Ectodermal cell (in vitro differentiated cells): ENCODE results near the gene PDE1A.

Experiments used
- H3K27ac ChIP-seq: 2 replicates; pipeline ENCODE4 v1.7.0; 2013; ENCODE audit warnings: mild to moderate bottlenecking, low read depth, low read length; ENCODE audit not compliant: insufficient read depth, poor library complexity, severe bottlenecking
- H3K27me3 ChIP-seq: 2 replicates; pipeline ENCODE4 v1.7.0; 2013; ENCODE audit warnings: mild to moderate bottlenecking, low read length; ENCODE audit not compliant: insufficient read depth, control insufficient read depth, poor library complexity, severe bottlenecking
- H3K36me3 ChIP-seq: one replicate; pipeline ENCODE4 v1.7.0; 2013; ENCODE audit warnings: low read length; ENCODE audit not compliant: control insufficient read depth, insufficient read depth
- H3K4me1 ChIP-seq: one replicate; pipeline ENCODE4 v1.7.0; 2013; ENCODE audit warnings: low read length; ENCODE audit not compliant: control insufficient read depth, insufficient read depth
- H3K4me3 ChIP-seq: 2 replicates; pipeline ENCODE4 v1.7.0; 2013; ENCODE audit warnings: low read depth, low read length, control low read depth; ENCODE audit not compliant: insufficient read depth
- H3K9me3 ChIP-seq: 2 replicates; pipeline ENCODE4 v1.7.0; 2013; ENCODE audit warnings: mild to moderate bottlenecking, low read length, moderate library complexity; ENCODE audit not compliant: control insufficient read depth
- WGBS, 2 experiments: methylation state at CpG; one replicate each; pipeline ENCODE4 v1.1.7; 2013; ENCODE audit warnings: missing lambda C conversion rate in 2 of 2; 5-methylcytosine and 5-hydroxymethylcytosine counted together

The PDE1A gene

DNA sequence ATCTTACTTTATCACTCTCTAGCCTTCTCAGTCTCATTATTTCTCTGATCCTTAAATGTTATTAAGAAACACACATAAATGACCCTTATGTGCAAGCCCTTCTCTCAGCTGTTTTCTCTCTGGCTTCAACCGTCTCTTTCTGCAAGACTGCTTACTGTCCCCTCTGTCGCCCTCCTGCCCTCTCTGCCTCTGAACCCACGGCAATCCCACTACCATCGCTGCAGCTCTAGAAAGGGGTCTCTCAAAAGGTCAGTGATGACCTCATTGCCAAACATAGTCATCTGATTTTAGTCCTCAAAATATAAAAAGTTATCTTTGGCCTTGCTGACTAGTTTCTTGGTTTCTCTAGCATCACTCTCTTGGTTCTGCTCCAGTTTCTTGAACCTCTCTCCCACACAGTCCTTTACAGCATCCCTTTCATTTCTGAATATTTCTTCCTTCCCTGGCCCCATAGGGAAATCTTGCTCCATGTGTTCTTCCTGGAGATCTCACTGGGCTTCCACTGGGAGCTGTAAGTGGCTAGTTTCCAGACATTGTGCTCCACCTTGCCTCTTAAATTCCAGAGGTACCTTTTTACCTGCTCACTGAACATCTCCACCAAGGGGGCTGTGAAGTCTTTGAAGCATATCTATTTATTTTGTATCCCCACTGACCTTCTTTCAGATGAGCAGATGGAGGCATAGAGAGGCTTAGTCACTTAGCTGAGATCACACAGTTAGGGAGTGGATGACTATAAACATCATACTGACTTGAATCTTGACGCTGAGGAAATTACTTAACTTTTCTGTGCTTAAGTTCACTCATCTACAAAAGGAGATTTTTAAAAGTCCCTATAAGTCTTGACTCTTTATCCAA lies 96.2 kb downstream of the PDE1A start:
- Histone ChIP-seq H3K4me1 (no peaks in the 10 kb centered on the region), H3K9me3 (no peaks in the 10 kb centered on the region), H3K36me3 (no peaks in the 10 kb centered on the region), H3K27me3 (no peaks in the 10 kb centered on the region), H3K4me3 (no peak overlapping the region), H3K27ac (no peak overlapping the region)
- WGBS, 2 experiments, result 91 to 92% methylated on average over 5 of the region's 5 CpGs

DNA sequence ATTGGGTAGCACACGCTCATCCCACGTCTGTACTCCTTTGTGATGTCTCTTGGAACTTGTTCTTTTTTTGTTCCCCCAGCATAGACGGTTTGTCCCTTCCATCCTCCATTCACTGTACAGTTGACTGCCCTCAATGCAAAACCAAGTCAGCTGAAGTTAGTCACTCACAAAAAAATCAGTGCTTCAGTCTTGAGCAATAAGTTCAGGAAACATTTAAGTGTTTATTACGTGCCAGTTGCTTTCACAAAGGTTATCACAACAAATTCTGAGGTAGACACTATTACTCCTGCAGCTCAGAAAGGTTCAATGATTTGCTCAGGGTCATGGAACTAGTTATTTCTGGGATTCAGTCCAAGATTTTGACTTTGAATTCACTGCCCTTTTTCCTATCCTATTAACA lies 102.2 kb downstream of the PDE1A start:
- Histone ChIP-seq H3K4me1 (no peaks in the 10 kb centered on the region), H3K9me3 (no peaks in the 10 kb centered on the region), H3K27ac (no peak overlapping the region), H3K27me3 (no peaks in the 10 kb centered on the region), H3K4me3 (no peak overlapping the region), H3K36me3 (no peaks in the 10 kb centered on the region)
- 89 to 94% methylated on average over 4 of the region's 4 CpGs for WGBS, 2 experiments

DNA sequence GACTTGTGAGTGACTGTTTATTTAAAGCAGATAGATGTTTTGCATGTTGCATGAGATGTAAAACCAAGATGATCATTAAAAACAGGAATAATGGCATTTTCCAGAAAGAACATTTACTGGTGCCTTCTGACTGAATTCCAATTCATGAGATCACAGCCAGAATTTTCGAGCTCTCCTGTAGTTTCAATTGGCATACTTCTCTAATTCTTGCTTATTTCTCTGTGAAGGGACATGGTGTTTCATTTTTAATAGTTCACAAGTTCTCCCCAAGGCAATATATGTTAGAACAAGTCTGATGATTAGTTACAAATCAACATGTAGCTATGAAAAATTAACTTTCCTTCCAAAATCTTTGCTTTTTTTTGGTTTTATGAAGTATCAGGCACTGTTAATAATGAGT lies 105.7 kb downstream of the PDE1A start:
- Histone ChIP-seq H3K9me3 (no peaks in the 10 kb centered on the region), H3K27me3 (no peaks in the 10 kb centered on the region), H3K4me3 (no peak overlapping the region), H3K4me1 (no peaks in the 10 kb centered on the region), H3K36me3 (no peaks in the 10 kb centered on the region), H3K27ac (no peak overlapping the region)
- 86 to 100% methylated on average over 1 of the region's 1 CpG for WGBS, 2 experiments

DNA sequence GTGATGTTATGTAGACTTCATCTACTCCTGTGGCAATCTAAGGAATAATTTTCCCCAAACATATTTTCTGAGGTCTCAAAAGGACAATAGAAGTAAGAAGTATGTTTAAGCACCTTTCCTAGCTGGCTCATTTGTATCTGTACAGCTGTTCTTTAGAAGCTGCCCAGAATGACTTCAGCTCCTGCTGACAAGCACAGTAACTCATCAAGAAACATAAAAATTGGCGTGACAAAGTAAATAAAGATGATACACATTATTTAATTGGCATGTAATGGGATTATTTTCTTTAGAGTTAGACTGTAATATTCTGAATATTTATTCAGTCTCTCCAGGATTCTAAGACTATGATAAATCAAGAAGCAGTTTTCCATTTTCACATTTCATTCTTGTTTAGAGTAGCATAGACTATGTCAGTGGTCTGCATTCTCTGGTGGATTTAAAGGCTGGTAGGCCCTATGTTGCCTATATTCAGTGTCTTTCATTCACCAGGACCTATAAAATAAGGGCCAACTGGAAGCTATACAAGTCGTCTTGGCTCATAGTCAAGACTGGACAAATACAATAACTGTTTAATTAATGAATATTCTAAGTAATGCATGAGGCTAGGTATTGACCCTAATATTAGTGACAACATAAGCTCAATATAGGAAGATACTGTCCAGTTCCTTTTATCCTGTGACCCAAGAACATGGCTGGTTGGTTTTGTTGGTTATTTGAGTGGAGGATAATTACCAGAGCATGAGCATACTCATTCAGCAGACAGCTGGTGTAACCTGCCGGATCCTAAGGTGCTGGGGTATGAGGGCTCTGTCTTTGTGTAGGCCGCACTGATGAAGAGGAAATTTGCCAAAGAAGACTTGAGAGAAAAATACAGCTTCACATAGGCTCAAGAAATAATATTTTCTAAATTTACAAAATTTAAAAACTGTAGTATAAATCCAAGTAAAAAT lies 107.0 kb downstream of the PDE1A start:
- Histone ChIP-seq H3K9me3 (no peaks in the 10 kb centered on the region), H3K4me3 (no peak overlapping the region), H3K27ac (no peak overlapping the region), H3K4me1 (no peaks in the 10 kb centered on the region), H3K27me3 (no peaks in the 10 kb centered on the region), H3K36me3 (no peaks in the 10 kb centered on the region)
- 89 to 94% methylated on average over 2 to 4 of the region's 4 CpGs for WGBS, 2 experiments

DNA sequence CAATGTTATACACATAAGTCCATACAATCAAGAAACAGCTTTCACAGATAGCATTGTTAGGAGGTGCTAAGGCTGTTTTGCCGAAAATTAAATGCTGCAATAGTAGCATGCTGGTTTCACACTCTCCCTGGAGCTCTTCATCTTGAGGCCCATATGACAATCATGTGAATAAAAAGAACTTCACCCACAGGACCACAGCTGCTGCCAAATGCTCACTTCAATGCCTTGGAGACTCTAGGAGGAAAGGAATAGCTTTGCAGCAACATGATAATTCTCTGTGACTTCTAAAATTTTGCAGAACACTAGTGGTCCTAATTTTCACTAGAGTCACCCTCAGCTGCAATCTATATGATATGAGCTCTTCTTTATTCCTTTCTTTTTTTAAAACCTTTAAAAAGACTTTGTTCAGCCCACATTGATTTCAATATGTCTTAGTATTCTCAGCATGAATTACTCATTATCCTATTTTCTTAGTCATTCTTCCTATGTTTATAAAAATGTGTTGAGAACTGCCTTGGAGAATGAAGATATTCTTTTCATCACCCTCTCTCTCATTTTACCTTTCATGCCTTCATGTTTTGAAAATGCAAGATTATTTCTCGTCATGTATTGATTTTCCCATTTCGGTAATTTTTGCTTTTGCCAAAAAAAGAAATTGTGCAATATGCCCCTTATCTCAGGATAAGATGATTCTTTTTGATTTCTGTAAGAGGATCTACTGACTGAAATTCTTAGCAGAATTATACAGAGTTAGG lies 108.2 kb downstream of the PDE1A start:
- no peaks in the 10 kb centered on the region for H3K4me1 ChIP-seq
- no peaks in the 10 kb centered on the region for H3K9me3 ChIP-seq
- no peak overlapping the region for H3K4me3 ChIP-seq
- H3K36me3 ChIP-seq, result no peaks in the 10 kb centered on the region
- H3K27me3 ChIP-seq, result no peaks in the 10 kb centered on the region
- H3K27ac ChIP-seq, result no peak overlapping the region
- 93 to 97% methylated on average over 3 of the region's 3 CpGs for WGBS, 2 experiments

DNA sequence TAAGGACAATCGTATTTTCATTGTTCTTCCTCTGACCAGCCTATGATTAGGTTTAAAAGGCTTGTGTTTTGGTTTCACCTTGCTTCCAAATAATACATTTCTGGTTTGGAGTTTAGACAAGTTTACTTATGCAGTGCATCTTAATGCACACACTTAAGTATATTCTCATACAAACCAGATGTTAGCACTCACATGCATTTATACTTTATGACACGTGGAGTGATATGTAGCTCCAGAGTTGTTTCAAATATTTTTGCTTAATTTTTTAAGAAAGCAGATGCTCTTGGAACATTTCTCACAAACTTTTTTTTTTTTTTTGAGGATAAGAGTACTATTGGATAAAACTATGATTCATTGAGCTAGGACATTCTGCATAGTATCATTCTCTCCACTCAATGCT lies 109.9 kb downstream of the PDE1A start:
- no peak overlapping the region for H3K27ac ChIP-seq
- no peaks in the 10 kb centered on the region for H3K9me3 ChIP-seq
- H3K36me3 ChIP-seq, result no peaks in the 10 kb centered on the region
- H3K4me3 ChIP-seq, result no peak overlapping the region
- no peaks in the 10 kb centered on the region for H3K27me3 ChIP-seq
- 83% methylated on average over 2 of the region's 2 CpGs; no CpG with 5 or more reads in 1 of the 2 experiments for WGBS, 2 experiments
- H3K4me1 ChIP-seq, result no peaks in the 10 kb centered on the region

DNA sequence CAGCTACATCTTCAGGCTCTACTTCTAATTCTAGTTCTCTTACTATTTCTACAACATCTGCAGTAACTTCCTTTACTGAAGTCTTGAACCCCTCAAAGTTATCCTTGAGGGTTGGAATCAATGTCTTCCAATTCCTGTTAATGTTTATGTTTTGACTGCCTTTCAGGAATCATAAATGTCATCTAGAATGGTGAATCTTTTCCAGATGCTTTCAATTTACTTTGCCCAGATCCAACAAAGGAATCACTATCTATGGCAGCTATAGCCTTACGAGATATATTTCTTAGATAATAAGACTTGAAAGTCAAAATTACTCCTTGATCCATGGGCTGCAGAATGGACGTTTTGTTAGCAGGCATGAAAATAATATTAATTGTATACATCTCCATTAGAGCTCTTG lies 123.9 kb downstream of the PDE1A start:
- H3K4me1 ChIP-seq, result no peaks in the 10 kb centered on the region
- H3K27ac ChIP-seq, result no peak overlapping the region
- no peaks in the 10 kb centered on the region for H3K9me3 ChIP-seq
- H3K27me3 ChIP-seq, result no peaks in the 10 kb centered on the region
- H3K4me3 ChIP-seq, result no peak overlapping the region
- no peaks in the 10 kb centered on the region for H3K36me3 ChIP-seq
- 88 to 92% methylated on average over 2 of the region's 2 CpGs for WGBS, 2 experiments

DNA sequence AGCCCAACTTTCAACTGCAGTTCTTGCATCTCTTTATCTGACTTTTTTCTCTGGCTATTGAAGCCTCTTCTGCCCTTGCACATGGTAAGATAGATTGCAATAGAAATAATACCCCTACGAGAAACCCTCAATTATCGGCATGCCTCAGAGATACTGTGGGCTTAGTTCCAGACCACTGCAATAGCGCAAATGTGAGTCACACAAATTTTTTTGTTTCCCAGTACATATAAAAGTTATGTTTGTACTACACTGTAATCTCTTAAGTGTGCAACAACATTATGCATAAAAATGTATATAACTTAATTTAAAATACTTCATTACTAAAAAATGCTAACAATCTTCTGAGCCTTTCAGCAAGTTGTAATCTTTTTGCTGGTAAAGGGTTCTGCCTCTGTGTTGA lies 124.7 kb downstream of the PDE1A start:
- Histone ChIP-seq H3K4me3 (no peak overlapping the region), H3K27me3 (no peaks in the 10 kb centered on the region), H3K36me3 (no peaks in the 10 kb centered on the region), H3K27ac (no peak overlapping the region), H3K4me1 (no peaks in the 10 kb centered on the region), H3K9me3 (no peaks in the 10 kb centered on the region)
- WGBS, 2 experiments, result 94 to 96% methylated on average over 2 to 3 of the region's 3 CpGs

DNA sequence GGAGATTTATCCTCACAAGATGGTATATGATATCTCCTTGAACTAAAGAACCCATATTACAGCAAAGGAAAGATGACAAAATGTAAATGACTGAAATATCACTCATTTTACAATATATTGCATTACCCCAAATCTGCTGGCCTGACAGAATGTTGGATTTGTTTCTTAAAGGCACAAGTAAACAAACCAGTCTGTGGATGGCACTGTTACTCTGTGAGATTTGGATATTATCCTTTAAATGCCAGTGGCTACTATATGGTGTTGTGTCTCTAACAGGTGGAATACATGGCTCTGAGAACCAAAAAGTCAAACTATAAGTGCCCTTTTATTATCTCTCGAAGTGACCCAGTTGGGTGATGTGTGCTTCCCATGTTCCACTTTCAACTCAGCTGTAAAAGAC lies 125.7 kb downstream of the PDE1A start:
- WGBS, 2 experiments, result 93 to 100% methylated on average over 1 of the region's 1 CpG
- no peaks in the 10 kb centered on the region for H3K36me3 ChIP-seq

More for the DNA sequence above, 125.7 kb downstream of the PDE1A start:
- H3K27ac ChIP-seq, result no peak overlapping the region
- no peaks in the 10 kb centered on the region for H3K9me3 ChIP-seq
- no peaks in the 10 kb centered on the region for H3K4me1 ChIP-seq
- H3K4me3 ChIP-seq, result no peak overlapping the region
- H3K27me3 ChIP-seq, result no peaks in the 10 kb centered on the region
